ENCODE results near the gene FTCD. TPM values are rescaled to one million over a fixed set of nuclear protein-coding genes. Genes with fewer than 3 reads are reported as not detected.
"Not testable (repeated sequence)": the region's sequence is repeated elsewhere in the genome, so short reads cannot be mapped to it uniquely, and the experiment has no call there.

The FTCD gene
- total RNA-seq, 1 experiment from 2014 or later: not detected

DNA sequence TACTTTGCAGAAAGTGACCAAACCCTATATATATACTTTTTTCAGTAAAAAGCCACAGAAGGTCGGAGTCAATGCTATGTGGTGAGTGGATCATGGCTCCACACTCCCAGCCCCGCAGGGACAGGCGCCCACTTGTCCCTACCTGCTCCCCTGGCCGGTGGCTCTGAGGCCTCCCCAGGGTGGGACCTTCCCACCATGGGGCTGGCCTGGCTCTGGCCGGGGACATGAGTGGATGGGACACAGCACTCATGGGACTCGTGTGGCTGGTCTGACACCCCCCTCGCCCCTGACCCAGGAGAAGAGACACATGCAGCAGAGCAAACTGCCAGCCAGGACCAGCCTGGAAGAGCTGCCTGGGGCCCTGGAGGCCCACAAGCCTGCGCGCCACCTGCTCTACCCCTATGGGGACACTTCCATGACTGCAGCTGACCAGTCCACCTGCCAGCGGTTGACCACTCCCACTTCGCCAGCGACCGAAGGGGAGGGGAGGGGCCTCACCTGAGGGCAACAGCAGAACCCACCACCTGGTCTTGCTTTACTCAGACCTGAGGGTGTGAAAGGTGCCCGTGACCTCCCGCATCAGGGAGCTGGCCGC is 26.7 kb upstream of the FTCD start:
- H3K27me3 ChIP-seq: no peaks in the 10 kb centered on the region
- H3K4me1 ChIP-seq: no peaks in the 10 kb centered on the region
- H3K9me3 ChIP-seq (replicated peaks): peaks cover 4% of the 10 kb centered on the region; the same call in 1 of the 2 replicates
- H3K4me3 ChIP-seq: no peak overlapping the region
- no peaks in the 10 kb centered on the region; the same call in 1 of the 2 replicates for H3K36me3 ChIP-seq
- DNase-seq: no peak
- H3K27ac ChIP-seq: no peak overlapping the region

GRCh38 chr21:46181436-46181835 is 26.1 kb upstream of the FTCD start:
- H3K4me3 ChIP-seq: no peak overlapping the region
- peaks cover 4% of the 10 kb centered on the region; the same call in 1 of the 2 replicates for H3K9me3 ChIP-seq (replicated peaks)
- H3K36me3 ChIP-seq: no peaks in the 10 kb centered on the region; the same call in 1 of the 2 replicates
- DNase-seq: no peak
- no peaks in the 10 kb centered on the region for H3K4me1 ChIP-seq
- no peaks in the 10 kb centered on the region for H3K27me3 ChIP-seq
- no peak overlapping the region for H3K27ac ChIP-seq

DNA sequence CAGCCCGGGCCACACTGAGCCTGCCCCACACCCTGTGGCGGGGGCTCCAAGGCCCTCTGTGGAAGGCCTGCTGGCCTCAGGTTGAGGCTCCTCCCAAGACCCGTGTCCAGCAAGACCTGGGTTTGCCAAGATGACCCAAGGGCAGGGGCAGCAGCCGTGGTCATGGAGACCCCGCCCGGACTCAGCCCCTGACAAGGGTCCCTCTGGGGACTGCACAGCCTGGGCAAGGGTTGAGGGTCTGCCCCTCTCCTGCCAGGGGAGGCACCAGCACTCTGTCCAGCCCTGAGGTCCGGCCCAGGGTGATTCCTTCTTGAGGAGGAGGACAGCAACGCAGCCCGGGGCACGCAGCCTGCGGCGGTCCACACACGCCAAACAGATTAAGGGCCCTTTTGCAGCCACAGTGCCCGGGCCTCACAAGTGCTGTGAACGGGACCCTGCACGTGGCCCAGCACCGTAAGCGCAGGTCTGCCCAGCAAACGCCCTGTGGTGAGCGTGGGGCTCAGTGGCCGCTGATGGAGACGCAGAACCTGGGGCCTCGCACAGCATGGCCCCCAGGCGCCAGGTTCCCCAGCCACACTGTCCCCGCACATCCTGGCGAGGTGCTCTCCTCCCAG is 25.5 kb upstream of the FTCD start:
- no peak overlapping the region for H3K4me3 ChIP-seq
- H3K27ac ChIP-seq: no peak overlapping the region
- no peaks in the 10 kb centered on the region for H3K27me3 ChIP-seq
- no peak for DNase-seq
- no peaks in the 10 kb centered on the region for H3K4me1 ChIP-seq
- H3K36me3 ChIP-seq: no peaks in the 10 kb centered on the region; the same call in 1 of the 2 replicates
- peaks cover 4% of the 10 kb centered on the region; the same call in 1 of the 2 replicates for H3K9me3 ChIP-seq (replicated peaks)

GRCh38 chr21:46180079-46180722 is 24.8 kb upstream of the FTCD start:
- no peak overlapping the region for H3K4me3 ChIP-seq

DNA sequence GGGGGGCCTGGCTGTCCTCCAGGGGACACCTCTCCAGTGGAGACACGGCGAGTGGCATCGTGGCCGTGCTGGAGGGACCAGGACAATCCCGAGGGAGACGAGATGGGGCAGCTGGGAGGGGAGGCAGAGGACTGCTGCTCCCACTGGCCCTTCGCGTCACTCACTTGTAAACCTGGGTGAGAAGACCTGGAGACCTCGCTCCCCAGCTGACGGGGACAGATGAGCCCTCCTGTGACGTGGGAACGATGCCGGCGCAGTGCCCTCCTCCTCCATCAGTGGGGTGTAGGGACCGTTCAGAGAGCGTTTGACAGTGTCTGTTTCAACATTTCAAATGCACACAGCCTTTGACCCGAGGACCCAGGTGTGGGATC is 24.3 kb upstream of the FTCD start:
- Histone ChIP-seq H3K4me3 (no peak overlapping the region), H3K9me3 (replicated peaks) (peaks cover 8% of the 10 kb centered on the region; the same call in 1 of the 2 replicates), H3K27ac (no peak overlapping the region), H3K27me3 (no peaks in the 10 kb centered on the region), H3K36me3 (no peaks in the 10 kb centered on the region; the same call in 1 of the 2 replicates), H3K4me1 (no peaks in the 10 kb centered on the region)
- no peak for DNase-seq

More at GRCh38 chr21:46180079-46180722, 24.8 kb upstream of the FTCD start:
- Histone ChIP-seq H3K27ac (no peak overlapping the region), H3K9me3 (replicated peaks) (peaks cover 8% of the 10 kb centered on the region; the same call in 1 of the 2 replicates), H3K4me1 (no peaks in the 10 kb centered on the region), H3K27me3 (no peaks in the 10 kb centered on the region), H3K36me3 (no peaks in the 10 kb centered on the region; the same call in 1 of the 2 replicates)
- no peak for DNase-seq

- H3K9me3 ChIP-seq (replicated peaks): peaks cover 8% of the 10 kb centered on the region; the same call in 1 of the 2 replicates
- H3K36me3 ChIP-seq: no peaks in the 10 kb centered on the region; the same call in 1 of the 2 replicates
- H3K4me3 ChIP-seq: no peak overlapping the region
- DNase-seq: no peak
- no peaks in the 10 kb centered on the region for H3K27me3 ChIP-seq
- no peak overlapping the region for H3K27ac ChIP-seq
- H3K4me1 ChIP-seq: no peaks in the 10 kb centered on the region
These were observed 23.6 kb upstream of the FTCD start for GRCh38 chr21:46178961-46179360.

GRCh38 chr21:46176443-46177129 is 21.2 kb upstream of the FTCD start:
- not testable (repeated sequence) for DNase-seq; H3K36me3 ChIP-seq; H3K27ac ChIP-seq; H3K4me1 ChIP-seq; H3K9me3 ChIP-seq (replicated peaks); H3K27me3 ChIP-seq; H3K4me3 ChIP-seq

GRCh38 chr21:46173573-46173972 is 18.2 kb upstream of the FTCD start:
- no peaks in the 10 kb centered on the region for H3K27me3 ChIP-seq
- no peak for DNase-seq
- no peaks in the 10 kb centered on the region for H3K4me1 ChIP-seq
- no peaks in the 10 kb centered on the region for H3K36me3 ChIP-seq
- no peak overlapping the region for H3K27ac ChIP-seq
- H3K4me3 ChIP-seq: no peak overlapping the region
- H3K9me3 ChIP-seq (replicated peaks): peaks cover 8% of the 10 kb centered on the region; the same call in 1 of the 2 replicates

DNA sequence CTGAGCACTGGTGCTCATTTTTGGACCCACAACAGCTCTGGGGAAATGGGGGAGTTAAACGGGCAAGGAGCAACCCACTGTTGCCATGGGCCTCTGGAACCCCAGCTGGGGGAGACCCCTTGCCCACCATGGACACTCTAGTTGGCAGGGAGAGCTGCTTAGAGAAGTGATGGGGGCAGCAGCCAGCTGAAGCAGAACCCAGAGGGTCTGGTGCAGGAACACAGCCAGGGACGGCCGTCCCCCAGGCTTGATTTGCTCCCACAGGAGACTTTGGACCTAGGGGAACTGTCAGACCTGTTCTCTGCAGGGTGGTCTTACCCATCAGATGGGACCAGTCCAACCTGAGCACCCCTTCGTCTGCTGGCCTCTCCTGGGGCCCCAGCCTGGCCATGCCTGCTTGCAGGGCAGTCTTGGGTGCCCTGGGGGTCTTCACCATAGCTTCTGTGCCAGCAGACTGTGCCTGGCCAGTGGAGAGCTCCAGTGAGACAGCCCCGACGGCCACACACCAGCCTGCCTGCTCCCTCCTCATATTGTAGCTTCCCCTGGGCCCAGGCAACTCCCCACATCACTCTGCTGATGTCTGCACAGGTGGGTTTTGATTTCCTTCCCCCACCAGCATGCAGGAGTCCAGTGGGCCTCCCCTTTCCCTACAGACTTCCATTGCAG is 17.6 kb upstream of the FTCD start:
- DNase-seq: no peak
- no peak overlapping the region for H3K4me3 ChIP-seq
- H3K36me3 ChIP-seq: no peaks in the 10 kb centered on the region

GRCh38 chr21:46171996-46172862 is 16.9 kb upstream of the FTCD start:
- Histone ChIP-seq H3K27ac (no peak overlapping the region), H3K27me3 (no peaks in the 10 kb centered on the region), H3K4me3 (no peak overlapping the region), H3K9me3 (replicated peaks) (peaks cover 4% of the 10 kb centered on the region; the same call in 1 of the 2 replicates), H3K4me1 (no peaks in the 10 kb centered on the region), H3K36me3 (no peaks in the 10 kb centered on the region)
- no peak for DNase-seq

More for the DNA sequence above, 17.6 kb upstream of the FTCD start:
- no peaks in the 10 kb centered on the region for H3K4me1 ChIP-seq
- H3K27ac ChIP-seq: no peak overlapping the region
- peaks cover 8% of the 10 kb centered on the region; the same call in 1 of the 2 replicates for H3K9me3 ChIP-seq (replicated peaks)
- H3K27me3 ChIP-seq: no peaks in the 10 kb centered on the region

DNA sequence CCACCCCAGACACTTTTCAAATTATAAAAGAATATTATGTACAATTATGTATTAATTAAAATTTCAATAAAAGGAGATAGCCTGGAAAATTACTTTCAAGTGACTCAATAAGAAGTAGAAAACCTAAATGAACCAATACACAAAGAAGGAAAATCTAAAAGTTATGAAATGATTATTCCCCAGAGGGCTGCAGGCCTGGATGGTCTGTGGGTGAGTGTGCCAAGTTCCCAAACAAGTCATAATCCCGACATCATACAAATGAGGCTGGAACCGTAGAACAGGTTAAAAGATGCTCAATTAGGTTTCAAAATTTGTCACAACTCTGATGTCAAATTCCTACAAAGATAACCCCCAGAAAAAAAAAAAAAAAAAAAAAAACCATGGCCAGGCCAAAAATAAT is 16.2 kb upstream of the FTCD start:
- H3K27ac ChIP-seq: no peak overlapping the region
- H3K4me3 ChIP-seq: no peak overlapping the region
- no peaks in the 10 kb centered on the region for H3K36me3 ChIP-seq
- DNase-seq: no peak
- H3K4me1 ChIP-seq: no peaks in the 10 kb centered on the region
- H3K9me3 ChIP-seq (replicated peaks): peaks cover 4% of the 10 kb centered on the region; the same call in 1 of the 2 replicates
- no peaks in the 10 kb centered on the region for H3K27me3 ChIP-seq

DNA sequence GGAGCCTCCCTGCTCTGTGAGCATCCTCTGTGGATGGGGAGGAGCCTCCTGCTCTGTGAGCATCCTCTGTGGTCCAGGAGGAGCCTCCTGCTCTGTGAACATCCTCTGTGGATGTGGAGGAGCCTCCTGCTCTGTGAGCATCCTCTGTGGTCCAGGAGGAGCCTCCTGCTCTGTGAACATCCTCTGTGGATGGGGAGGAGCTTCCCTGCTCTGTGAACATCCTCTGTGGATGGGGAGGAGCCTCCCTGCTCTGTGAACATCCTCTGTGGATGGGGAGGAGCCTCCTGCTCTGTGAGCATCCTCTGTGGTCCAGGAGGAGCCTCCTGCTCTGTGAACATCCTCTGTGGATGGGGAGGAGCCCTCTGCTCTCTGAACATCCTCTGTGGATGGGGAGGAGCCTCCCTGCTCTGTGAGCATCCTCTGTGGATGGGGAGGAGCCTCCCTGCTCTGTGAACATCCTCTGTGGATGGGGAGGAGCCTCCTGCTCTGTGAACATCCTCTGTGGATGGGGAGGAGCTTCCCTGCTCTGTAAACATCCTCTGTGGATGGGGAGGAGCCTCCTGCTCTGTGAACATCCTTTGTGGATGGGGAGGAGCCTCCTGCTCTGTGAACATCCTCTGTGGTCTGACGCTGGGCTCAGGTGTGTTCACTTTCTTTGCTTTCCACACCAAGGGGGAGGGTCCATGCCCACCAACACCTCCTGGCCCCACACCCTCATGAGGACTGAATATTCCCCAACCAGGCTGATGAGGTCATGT is 15.2 kb upstream of the FTCD start:
- not testable (repeated sequence) for H3K4me1 ChIP-seq; H3K27ac ChIP-seq; DNase-seq; H3K36me3 ChIP-seq; H3K27me3 ChIP-seq; H3K9me3 ChIP-seq (replicated peaks); H3K4me3 ChIP-seq
